T-helper 2 cell treated with Interferon-gamma antibody and Interleukin-4, amounts not matched to agents 5 μg/mL and 100 μg/mL, for 36 hours (primary cell): ENCODE measurements around the gene CBR1.
A peak's percentile ranks its signal among the peaks of the same experiment; 100 is the strongest.

Source experiments
- DNase-seq: peaks from one replicate; pipeline ENCODE4 v3.0.0; 2021; ENCODE audit warnings: low spot score
- H3K27ac Mint-ChIP-seq: one replicate; pipeline ENCODE4 v1.8.0; 2021; ENCODE audit warnings: mild to moderate bottlenecking, mixed read lengths
- H3K27me3 Mint-ChIP-seq: one replicate; pipeline ENCODE4 v1.8.0; 2021; ENCODE audit warnings: low read depth, mixed read lengths
- H3K36me3 Mint-ChIP-seq: one replicate; pipeline ENCODE4 v1.8.0; 2021; ENCODE audit warnings: low read depth, mixed read lengths
- H3K4me1 Mint-ChIP-seq: one replicate; pipeline ENCODE4 v1.8.0; 2021; ENCODE audit warnings: low read depth, mixed read lengths
- H3K4me3 Mint-ChIP-seq: one replicate; pipeline ENCODE4 v1.8.0; 2022; ENCODE audit warnings: mild to moderate bottlenecking, moderate library complexity, mixed read lengths
- H3K9me3 Mint-ChIP-seq: one replicate; pipeline ENCODE4 v1.8.0; 2021; ENCODE audit warnings: mixed read lengths

Gene CBR1

DNA sequence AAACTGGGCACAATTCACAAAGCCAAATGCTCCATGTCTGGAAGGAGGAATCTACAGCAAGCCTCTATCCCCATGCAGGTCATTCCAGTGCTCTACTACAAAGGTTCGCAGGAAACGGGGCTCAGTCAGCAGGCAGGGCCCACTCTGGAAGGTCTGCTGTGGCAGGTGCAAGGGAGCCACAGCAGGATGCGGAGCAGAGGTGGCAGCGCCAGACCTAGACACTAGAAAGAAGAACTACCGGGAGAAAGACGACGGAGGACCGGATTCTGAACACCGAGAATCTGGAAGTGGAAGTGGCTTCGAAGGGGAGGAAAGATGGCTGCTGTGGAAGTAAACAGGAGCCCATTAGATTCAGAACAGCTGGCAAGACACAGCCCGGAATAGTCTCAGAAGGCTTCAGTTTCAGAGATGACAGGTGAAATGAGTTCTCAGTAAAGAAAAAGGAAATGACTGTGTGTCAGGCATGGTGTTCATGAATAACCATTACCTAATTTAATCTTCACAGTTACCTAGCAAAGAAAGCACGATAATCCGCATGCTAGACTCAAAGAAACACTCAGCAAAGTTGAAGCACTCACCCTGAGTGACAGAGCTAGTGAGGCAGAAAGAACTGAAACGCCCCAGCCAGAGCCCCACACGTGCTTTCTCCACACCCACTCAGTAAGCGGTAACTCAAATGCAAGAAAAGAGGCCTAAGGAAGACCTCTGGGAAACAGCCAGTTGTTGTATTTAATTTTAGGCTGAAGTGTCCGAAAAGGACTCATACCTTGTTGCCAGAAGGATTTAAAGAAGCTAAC is 30.9 kb upstream of the CBR1 start:
- Mint-ChIP-seq H3K9me3 (no peaks in the 10 kb centered on the region), H3K27me3 (no peaks in the 10 kb centered on the region), H3K4me1 (no peaks in the 10 kb centered on the region), H3K27ac (no peak overlapping the region), H3K36me3 (peaks cover 24% of the 10 kb centered on the region), H3K4me3 (no peak overlapping the region)
- no peak for DNase-seq

DNA sequence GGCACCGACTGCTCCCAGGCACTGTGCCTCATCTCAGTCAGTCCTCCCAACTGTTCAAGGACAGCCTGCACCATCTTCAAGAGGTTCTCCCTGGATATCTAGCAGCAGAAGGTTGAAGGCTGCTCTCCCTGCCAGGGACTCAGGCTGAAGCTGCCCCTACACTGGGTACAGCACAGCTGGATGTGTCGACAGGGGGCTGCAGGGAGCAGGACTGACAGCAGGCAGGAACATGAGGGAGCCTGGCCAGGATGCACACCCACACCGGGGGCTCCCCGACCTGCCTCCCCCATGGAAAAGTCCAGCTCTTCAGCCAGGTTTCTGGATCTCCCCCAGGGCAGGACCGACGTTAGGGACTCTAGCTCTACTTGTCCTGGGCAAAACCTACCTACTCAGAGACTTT is 30.0 kb upstream of the CBR1 start:
- H3K27ac Mint-ChIP-seq: no peak overlapping the region
- DNase-seq: no peak
- no peak overlapping the region for H3K4me3 Mint-ChIP-seq
- H3K9me3 Mint-ChIP-seq: no peaks in the 10 kb centered on the region
- peaks cover 31% of the 10 kb centered on the region for H3K36me3 Mint-ChIP-seq
- no peaks in the 10 kb centered on the region for H3K4me1 Mint-ChIP-seq
- no peaks in the 10 kb centered on the region for H3K27me3 Mint-ChIP-seq

DNA sequence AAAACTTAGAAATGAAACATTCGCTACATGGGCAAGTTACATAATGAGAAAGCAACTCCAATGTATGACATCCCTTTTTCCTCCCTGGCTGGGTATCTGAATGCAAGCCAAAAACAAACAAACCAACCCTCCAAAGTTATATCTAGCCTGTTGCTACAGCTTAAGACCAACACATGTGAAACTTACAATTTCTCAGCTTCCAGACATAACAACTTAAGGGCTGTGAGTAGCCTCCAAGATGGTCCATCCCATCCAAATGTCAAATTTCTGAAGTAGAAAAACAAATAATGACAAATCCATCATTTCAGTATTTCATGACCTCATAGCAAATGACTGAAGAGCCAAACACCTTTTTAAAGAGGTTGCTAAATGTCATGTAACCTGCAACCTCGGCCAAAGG is 29.4 kb upstream of the CBR1 start:
- Mint-ChIP-seq H3K4me1 (no peaks in the 10 kb centered on the region), H3K27me3 (no peaks in the 10 kb centered on the region), H3K4me3 (no peak overlapping the region), H3K27ac (no peak overlapping the region), H3K36me3 (peaks cover 34% of the 10 kb centered on the region), H3K9me3 (no peaks in the 10 kb centered on the region)
- DNase-seq: no peak

DNA sequence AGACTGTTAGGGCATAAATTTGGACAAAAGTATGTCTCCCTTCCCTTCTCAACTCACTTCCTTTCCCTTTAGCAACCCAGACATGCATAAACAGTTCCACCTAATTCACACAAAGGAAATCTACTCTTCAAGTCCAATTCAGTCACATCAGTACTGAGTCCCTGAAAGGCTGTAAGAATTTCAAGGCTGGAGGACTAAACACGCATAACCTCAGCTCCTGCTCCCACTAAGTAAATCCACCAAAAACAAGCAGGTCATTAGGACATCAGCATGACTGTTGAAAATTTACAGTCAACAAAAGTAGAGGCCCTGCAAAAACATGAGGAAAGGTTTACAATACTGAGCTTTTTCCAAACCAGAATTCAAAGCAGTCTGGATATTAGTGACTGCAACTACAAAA is 27.9 kb upstream of the CBR1 start:
- no peak for DNase-seq
- Mint-ChIP-seq H3K9me3 (no peaks in the 10 kb centered on the region), H3K4me3 (no peak overlapping the region), H3K4me1 (no peaks in the 10 kb centered on the region), H3K27me3 (no peaks in the 10 kb centered on the region), H3K27ac (no peak overlapping the region), H3K36me3 (peaks cover 31% of the 10 kb centered on the region)

DNA sequence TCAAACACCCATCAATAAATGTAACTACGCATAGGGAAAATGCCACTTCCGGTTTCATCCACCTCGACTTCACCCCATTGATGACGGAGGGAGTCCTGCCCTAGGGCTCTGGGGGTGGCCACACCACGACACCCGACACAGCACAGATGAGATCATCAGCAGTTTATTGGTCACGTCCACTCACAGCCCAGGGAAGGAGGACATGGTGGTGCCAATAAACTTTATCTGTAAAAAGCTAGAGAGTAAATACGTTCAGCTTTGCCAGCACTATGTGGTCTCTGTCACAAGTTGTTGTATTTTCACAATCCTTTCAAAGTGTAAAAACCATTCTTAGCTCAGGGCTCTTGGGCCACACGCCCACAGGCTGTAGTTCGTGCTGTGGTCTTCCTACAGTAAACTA is 25.8 kb upstream of the CBR1 start:
- H3K27ac Mint-ChIP-seq: no peak overlapping the region
- H3K4me1 Mint-ChIP-seq: no peaks in the 10 kb centered on the region
- peaks cover 32% of the 10 kb centered on the region for H3K36me3 Mint-ChIP-seq
- DNase-seq: no peak
- H3K4me3 Mint-ChIP-seq: no peak overlapping the region
- H3K27me3 Mint-ChIP-seq: no peaks in the 10 kb centered on the region
- no peaks in the 10 kb centered on the region for H3K9me3 Mint-ChIP-seq

DNA sequence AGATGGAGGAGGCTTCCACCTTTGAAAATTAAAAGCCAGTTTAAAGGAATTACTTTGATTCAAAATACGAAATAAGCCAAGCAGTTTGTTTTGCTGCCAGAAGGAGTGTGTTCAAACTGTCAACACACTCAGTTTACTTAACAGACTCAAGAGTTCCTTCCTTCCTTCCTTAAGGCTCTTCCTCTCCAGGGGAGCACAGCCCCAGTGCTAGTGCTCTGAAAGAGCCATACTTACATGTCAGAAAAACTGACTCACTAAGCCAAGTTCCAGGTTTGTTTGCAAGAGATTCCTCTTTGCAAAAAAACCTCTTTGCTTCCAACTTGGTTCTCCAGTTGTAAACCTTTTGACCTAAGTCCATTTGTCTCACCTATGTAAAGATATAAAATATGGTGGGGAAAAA is 23.8 kb upstream of the CBR1 start:
- H3K4me3 Mint-ChIP-seq: no peak overlapping the region
- no peaks in the 10 kb centered on the region for H3K27me3 Mint-ChIP-seq
- no peaks in the 10 kb centered on the region for H3K4me1 Mint-ChIP-seq
- peaks cover 49% of the 10 kb centered on the region for H3K36me3 Mint-ChIP-seq
- H3K27ac Mint-ChIP-seq: no peak overlapping the region
- no peaks in the 10 kb centered on the region for H3K9me3 Mint-ChIP-seq
- DNase-seq: no peak

DNA sequence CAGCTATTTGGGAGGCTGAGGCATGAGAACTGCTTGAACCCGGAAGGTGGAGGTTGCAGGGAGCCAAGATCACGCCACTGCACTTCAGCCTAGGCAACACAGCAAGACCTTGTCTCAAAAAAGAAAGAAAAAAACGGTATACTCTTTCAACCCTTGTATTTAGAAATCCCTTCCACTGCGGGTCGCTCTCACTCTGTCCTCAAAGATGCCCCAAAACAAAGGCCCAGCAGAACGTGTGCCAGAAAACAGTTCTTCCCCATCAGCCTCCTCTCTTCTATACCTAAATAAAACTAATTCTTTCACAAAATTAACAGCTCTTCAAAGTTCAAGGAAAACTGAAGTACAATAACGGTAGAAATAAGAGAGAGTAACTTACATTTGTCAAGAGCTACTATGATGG is 22.7 kb upstream of the CBR1 start:
- Mint-ChIP-seq H3K36me3 (peaks cover 48% of the 10 kb centered on the region), H3K27ac (no peak overlapping the region), H3K9me3 (no peaks in the 10 kb centered on the region), H3K4me1 (no peaks in the 10 kb centered on the region), H3K27me3 (no peaks in the 10 kb centered on the region), H3K4me3 (no peak overlapping the region)
- no peak for DNase-seq

DNA sequence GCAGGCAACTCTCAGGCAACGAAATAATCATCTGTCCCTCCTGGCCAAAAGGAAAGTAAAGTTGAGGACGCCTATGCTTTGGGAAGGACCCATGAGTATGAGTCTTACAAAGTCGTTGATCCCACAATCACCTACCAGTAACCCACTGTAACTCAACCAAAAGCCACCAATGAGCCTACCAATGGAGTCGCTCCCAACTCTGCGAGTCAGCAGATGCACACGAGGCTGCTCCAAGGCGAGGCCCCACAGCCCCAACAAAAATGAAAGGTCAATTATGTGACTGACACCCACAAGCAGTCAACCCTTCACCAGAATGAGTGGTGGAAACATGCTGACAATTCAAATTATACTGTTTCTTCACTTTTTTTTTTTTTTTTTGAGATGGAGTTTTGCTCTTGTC is 21.5 kb upstream of the CBR1 start:
- no peak overlapping the region for H3K4me3 Mint-ChIP-seq
- H3K27me3 Mint-ChIP-seq: no peaks in the 10 kb centered on the region
- peaks cover 49% of the 10 kb centered on the region for H3K36me3 Mint-ChIP-seq
- H3K9me3 Mint-ChIP-seq: no peaks in the 10 kb centered on the region
- DNase-seq: peak; percentile 13
- H3K4me1 Mint-ChIP-seq: peaks cover 1% of the 10 kb centered on the region
- no peak overlapping the region for H3K27ac Mint-ChIP-seq

DNA sequence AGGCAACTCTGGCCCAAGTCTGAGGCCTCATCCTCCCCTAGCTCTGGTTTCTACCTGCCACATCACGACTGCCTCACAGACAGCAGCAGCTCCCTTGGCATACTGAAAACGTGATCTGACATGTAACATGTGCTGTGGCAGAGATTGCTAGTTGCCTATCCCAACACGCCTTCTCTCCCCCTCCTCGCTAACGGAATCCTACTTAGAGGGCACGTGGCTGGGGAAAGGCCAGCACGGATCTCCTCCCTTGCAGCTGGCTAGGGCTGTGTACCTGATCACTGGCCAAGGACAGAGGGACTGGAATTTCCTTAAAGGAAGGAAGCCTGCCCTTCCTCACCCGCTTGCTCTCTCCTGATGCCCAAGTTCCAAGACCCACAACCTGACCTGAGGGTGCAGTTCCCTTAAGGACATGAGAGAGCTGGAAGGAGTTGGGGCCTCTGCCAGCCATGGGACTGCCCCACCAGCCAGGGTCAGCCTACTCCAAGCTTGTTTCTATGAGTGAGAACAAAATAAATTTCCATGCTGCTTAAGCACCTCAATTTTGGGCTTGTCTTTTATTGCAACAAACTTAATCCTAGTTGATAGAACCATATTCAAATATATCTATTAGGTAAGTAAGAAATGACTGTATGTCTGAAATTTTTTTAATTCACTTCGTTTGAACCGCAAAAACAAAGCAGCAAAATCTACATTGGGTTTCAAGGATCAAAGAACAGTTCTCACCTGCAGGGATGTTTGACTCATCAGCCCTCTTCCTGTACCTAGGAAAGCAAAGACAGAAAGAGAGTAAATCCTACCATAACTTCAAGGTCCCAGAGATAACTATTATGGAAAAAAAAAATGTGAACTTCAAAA is 16.7 kb upstream of the CBR1 start:
- DNase-seq: no peak
- Mint-ChIP-seq H3K27ac (no peak overlapping the region), H3K36me3 (peaks cover 68% of the 10 kb centered on the region), H3K4me3 (no peak overlapping the region), H3K27me3 (no peaks in the 10 kb centered on the region), H3K9me3 (no peaks in the 10 kb centered on the region), H3K4me1 (peaks cover 14% of the 10 kb centered on the region)

DNA sequence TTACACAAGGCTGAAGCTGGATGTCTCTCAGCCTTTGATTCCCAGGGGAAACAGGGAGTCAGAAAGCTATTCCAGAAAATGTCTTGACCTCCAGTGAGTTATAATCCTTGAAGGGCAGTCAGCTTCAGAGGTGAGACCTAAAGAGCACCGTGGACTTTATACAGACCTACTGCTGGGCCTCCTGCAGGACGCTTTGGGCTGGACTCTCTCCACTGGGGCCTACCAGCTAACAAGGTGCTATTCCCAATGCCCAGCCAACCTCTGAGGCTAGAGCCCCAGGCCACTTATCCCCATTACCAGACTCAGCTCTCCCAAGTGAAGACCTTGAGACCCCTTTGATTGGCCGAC is 16.1 kb upstream of the CBR1 start:
- DNase-seq: no peak
- Mint-ChIP-seq H3K4me3 (no peak overlapping the region), H3K9me3 (no peaks in the 10 kb centered on the region), H3K4me1 (peaks cover 16% of the 10 kb centered on the region), H3K27me3 (no peaks in the 10 kb centered on the region), H3K27ac (no peak overlapping the region), H3K36me3 (peaks cover 71% of the 10 kb centered on the region)

DNA sequence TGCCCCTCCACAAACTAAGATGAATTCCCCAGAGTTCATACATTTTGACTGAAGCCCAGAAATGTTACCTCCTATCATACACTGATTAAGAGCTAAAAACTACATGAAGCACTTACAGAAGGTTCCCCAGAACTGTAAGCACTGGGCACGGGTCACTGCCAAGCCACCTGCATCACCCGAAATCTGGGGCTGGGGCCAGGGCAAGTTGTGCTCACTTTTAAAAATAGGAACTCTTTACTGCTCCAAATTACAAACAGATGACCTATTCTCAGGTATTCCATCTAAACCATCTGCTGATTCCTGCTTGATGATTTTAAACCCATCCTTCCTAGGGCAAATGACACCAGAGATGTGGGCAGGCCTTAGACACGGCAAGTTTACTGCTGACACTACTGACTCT is 14.3 kb upstream of the CBR1 start:
- H3K27ac Mint-ChIP-seq: no peak overlapping the region
- H3K36me3 Mint-ChIP-seq: peaks cover 58% of the 10 kb centered on the region
- DNase-seq: no peak
- no peak overlapping the region for H3K4me3 Mint-ChIP-seq
- H3K27me3 Mint-ChIP-seq: peaks cover 3% of the 10 kb centered on the region
- no peaks in the 10 kb centered on the region for H3K9me3 Mint-ChIP-seq
- peaks cover 19% of the 10 kb centered on the region for H3K4me1 Mint-ChIP-seq

DNA sequence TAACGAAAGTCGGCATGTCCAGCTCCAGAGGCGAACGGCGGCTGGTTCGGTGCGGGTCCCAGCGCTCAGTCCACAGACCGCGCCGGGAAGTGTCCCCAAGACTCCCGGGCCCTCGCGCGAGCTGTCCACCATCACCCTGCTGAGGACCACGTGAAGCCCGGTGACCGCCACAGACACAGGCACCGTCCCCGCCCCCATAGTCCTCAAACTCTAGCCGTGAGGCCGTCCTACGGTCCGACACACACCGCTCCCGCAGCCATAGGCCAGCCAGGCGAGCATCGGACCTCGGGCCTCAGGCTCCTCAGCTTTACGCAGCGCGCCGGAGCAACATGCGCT is 10.0 kb upstream of the CBR1 start:
- DNase-seq: no peak
- H3K27me3 Mint-ChIP-seq: peaks cover 3% of the 10 kb centered on the region
- H3K27ac Mint-ChIP-seq: peak overlapping the region; percentile 97
- H3K9me3 Mint-ChIP-seq: no peaks in the 10 kb centered on the region
- H3K4me1 Mint-ChIP-seq: peaks cover 21% of the 10 kb centered on the region
- H3K4me3 Mint-ChIP-seq: peak overlapping the region; percentile 88
- H3K36me3 Mint-ChIP-seq: peaks cover 35% of the 10 kb centered on the region

DNA sequence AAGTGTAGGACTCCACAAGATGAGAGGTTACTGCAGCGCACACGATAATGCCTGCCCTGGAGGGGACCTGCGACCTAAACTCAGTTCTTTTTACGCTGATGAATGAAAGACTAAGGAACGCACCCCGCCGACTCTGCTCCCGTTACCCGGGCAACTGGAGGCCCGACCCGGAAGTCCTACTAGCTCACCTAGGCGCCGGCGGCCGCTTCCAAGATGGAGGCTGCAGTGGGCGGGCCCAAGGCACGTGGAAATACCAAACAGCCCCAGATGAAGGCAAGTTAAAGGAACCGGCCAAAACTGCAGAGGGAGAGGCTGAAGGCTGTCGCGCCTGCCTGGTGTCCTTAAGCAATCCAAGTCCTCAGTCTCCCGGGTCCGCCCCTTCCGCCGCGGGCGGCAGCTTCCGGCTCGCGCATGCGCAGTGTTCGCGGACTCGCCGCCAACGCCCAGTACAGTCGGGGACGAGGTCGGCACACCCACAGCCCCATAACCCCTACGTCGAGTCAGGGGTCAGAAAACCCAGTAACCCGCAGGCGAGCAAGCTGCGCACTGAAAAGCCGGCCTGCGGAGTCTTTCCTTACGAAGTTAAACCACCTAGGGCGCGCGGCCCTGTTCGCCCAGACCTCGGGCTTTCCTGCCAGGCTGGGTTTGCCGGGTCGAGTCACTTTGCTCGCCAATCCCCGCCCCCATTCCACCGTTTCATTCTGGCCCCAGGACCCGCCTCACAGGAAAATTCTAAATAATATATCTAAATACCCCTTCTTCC is 9.5 kb upstream of the CBR1 start, which contains the start of gene SETD4:
SETD4 (minus strand) TSS at position 368 of the 763 bp plus-strand sequence. CDS start 1,638 bp downstream, outside the sequence.
- peak; percentile 95 for DNase-seq
- Mint-ChIP-seq H3K36me3 (peaks cover 30% of the 10 kb centered on the region), H3K4me1 (peaks cover 19% of the 10 kb centered on the region), H3K4me3 (peak within 1 kb of the TSS; percentile 88), H3K27ac (peak within 1 kb of the TSS; percentile 97), H3K27me3 (peaks cover 3% of the 10 kb centered on the region), H3K9me3 (no peaks in the 10 kb centered on the region)

DNA sequence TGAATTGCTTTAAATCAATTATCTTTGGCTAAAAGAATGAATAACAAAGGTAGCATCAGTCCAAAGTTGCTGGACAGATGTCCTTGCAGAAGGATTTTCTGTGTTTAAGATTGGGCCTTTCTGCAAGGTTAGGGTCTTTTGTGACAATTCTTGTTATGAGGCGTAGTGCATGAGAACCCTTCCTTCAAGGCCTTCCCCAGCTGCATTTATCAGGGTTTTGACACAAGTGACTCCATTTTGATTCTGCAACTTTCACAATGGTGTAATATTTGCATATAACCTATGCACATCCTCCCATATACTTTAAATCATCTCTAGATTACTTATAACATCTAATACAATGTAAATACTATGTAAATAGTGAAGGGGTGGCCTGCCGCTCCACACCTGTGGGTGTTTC is 8.4 kb upstream of the CBR1 start:
- peaks cover 20% of the 10 kb centered on the region for H3K4me1 Mint-ChIP-seq
- DNase-seq: no peak
- H3K4me3 Mint-ChIP-seq: peak overlapping the region; percentile 6
- H3K36me3 Mint-ChIP-seq: peaks cover 22% of the 10 kb centered on the region
- peaks cover 3% of the 10 kb centered on the region for H3K27me3 Mint-ChIP-seq
- H3K27ac Mint-ChIP-seq: no peak overlapping the region
- no peaks in the 10 kb centered on the region for H3K9me3 Mint-ChIP-seq
